GM12891 (cell line): ENCODE data around the gene TRPC4AP.

Experiments used
- PAX5 ChIP-seq: IDR thresholded peaks from 2 replicates; pipeline ENCODE4 v1.6.1; 2011; ENCODE audit warnings: low read length, moderate library complexity, mild to moderate bottlenecking; ENCODE audit not compliant: insufficient read depth, severe bottlenecking
- POLR2A ChIP-seq: IDR thresholded peaks from 2 replicates; pipeline ENCODE4 v1.6.1; 2011; ENCODE audit warnings: low read depth, low read length, control low read depth
- POLR2AphosphoS5 ChIP-seq: IDR thresholded peaks from 2 replicates; pipeline ENCODE4 v1.6.1; 2011; ENCODE audit warnings: low read depth, low read length, control low read depth
- POU2F2 ChIP-seq: IDR thresholded peaks from 2 replicates; pipeline ENCODE4 v1.6.1; 2011; ENCODE audit warnings: low read depth, mild to moderate bottlenecking, control low read depth, low read length, moderate library complexity
- SPI1 ChIP-seq: IDR thresholded peaks from 2 replicates; pipeline ENCODE4 v1.6.1; 2011; ENCODE audit warnings: low read depth, low read length, control low read depth
- TAF1 ChIP-seq: IDR thresholded peaks from 2 replicates; pipeline ENCODE4 v1.6.1; 2011; ENCODE audit warnings: low read depth, low read length, control low read depth

- TF ChIP-seq TAF1: no peak
- TF ChIP-seq SPI1: no peak
- no peak for TF ChIP-seq POLR2A
- TF ChIP-seq POLR2AphosphoS5: no peak
- no peak for TF ChIP-seq PAX5
- no peak for TF ChIP-seq POU2F2
Observed at GRCh38 chr20:35021063-35021462, 71.5 kb downstream of the TRPC4AP start.
